GM13976 (cell line): ENCODE data around the gene ARSB.

Experiments
- DNase-seq: peaks from one replicate; pipeline ENCODE4 v3.0.0; 2012; ENCODE audit warnings: low spot score
- in situ Hi-C: fragments of 300-500 bp; cut with MboI; formaldehyde crosslinking; loops from one replicate; pipeline ENCODE4 v1.12.0; 2022; ENCODE audit warnings: low sequenced_read_pairs, mixed read lengths, inconsistent platforms; ENCODE audit not compliant: unreplicated experiment
- TF ChIP-seq, protein P1 (sequence below): IDR thresholded peaks from 2 replicates; pipeline ENCODE4 v1.5.1; 2012; ENCODE audit warnings: borderline replicate concordance, mild to moderate bottlenecking; ENCODE audit not compliant: insufficient read depth; ENCODE audit errors: extremely low read depth, missing control alignments, control extremely low read depth

Gene ARSB

GRCh38 chr5:78813286-78813685, 171.8 kb downstream of the ARSB start:
- no peak for DNase-seq
- TF ChIP-seq, protein P1, sequence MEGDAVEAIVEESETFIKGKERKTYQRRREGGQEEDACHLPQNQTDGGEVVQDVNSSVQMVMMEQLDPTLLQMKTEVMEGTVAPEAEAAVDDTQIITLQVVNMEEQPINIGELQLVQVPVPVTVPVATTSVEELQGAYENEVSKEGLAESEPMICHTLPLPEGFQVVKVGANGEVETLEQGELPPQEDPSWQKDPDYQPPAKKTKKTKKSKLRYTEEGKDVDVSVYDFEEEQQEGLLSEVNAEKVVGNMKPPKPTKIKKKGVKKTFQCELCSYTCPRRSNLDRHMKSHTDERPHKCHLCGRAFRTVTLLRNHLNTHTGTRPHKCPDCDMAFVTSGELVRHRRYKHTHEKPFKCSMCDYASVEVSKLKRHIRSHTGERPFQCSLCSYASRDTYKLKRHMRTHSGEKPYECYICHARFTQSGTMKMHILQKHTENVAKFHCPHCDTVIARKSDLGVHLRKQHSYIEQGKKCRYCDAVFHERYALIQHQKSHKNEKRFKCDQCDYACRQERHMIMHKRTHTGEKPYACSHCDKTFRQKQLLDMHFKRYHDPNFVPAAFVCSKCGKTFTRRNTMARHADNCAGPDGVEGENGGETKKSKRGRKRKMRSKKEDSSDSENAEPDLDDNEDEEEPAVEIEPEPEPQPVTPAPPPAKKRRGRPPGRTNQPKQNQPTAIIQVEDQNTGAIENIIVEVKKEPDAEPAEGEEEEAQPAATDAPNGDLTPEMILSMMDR = no peak
- in situ Hi-C loops = no loop called here

DNA sequence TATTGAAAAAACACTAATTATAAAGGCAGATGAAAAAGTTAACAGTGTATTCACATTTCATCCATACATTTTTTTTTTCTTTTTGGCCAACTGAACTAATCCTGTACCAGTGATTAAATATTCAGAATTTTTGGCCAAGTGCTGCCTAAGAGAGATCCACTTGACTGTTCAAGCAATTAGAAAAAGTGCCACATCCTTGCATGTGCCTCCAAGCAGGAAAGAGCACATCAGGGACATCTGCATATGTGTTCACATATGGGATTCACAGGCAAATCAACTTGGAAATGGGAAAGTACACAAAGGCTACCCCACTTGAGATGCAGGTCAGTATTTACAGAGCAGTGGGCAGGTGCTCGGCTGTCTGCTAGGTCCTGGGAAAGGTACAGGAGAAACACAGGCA, 173.2 kb downstream of the ARSB start:
- DNase-seq = no peak
- in situ Hi-C loops = no loop called here
- TF ChIP-seq, protein P1 = no peak

DNA sequence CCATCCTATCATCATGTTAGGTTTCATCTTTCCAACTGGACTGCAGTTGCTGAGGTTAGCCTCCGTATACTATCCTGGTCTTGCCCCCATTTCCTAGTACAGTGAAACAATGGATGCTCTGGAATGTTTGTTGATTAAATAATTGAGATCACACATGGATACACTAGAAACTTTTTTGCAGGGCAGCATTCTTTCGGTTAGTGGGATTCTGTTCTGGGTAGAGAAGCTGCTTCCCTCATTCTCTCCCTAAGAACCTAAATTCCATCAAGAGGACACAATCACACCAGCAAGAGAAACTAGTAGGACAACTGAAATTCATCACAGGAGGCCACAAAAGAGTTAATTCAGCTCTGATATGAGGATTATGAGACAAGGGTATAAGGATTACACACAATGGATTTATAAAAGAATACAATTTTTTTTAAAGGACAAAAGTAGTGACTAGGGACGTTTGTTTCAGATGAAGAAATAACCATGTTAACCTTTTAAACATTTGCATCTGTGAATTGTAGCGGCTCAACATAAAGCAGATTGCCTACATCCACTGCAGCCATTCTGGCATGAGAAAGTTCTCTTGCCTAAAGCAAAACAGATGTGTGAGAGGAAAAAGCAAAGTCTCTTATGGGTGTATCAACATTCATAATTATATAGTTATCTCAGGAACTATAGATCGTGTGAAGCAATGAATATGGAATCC, 173.8 kb downstream of the ARSB start:
- in situ Hi-C loops = no loop called here
- DNase-seq = no peak
- TF ChIP-seq, protein P1 = no peak

DNA sequence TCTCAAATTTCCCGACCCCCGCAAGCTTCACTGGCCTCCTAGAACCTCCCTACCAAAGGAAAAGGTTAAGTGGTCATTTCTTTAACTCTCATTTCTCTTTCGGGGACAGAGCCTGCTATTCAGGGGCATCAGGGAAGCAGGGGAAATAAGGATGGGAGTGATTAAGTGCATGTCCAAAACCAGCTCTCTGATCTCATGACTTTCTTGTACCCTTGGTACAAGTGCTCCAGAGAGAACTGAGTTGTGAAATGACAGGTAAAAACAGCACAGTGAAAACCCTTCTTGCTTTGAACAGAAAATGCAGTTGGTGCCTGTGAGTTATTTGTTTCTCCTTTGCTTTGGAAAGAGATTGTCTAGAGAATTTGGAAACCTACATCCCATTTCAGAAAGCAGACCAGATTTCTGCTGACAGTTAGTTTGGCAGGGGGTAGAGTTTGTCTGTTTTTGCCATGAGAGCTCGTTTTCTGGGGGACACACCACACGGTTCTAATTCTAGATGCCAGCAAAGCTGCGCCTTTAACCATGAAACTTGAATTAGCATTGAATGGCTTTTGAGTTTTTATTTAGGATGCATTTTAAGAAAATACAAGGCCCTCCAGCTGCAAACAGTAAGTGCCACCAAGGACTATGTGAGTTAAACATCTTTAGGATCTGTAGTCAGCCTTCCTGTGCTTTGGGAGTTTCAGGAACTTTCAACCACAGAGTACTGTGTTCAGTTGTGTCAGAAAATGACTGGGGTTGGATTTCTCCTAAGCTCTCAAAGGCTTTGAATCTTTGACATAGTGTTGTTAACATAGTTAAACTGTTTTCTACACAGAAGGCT, 174.8 kb downstream of the ARSB start:
- TF ChIP-seq, protein P1 = no peak
- no peak for DNase-seq
- in situ Hi-C loops = no loop called here

GRCh38 chr5:78809444-78809843, 175.7 kb downstream of the ARSB start:
- TF ChIP-seq, protein P1 = no peak
- no peak for DNase-seq
- in situ Hi-C loops = no loop called here

DNA sequence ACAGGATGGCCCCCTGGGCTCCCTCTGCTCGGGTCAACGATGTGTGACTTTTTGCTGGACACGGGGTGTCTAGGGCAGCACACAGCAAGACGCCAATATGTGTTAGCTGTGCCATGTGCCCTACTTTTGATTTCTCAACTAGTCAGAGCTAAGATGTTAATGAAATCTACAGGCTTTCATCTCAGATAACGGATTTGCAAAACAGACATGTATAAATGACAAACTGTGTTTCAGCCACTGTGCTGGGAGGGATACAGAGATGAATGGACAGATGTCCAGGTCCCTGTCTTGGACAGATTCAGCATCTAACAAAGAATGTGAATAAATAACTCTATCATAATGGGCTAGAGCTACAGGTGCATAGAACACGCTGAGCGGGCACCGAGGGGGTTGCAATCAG, 176.3 kb downstream of the ARSB start:
- TF ChIP-seq, protein P1 = no peak
- in situ Hi-C loops = no loop called here
- DNase-seq = no peak

GRCh38 chr5:78808380-78808779, 176.7 kb downstream of the ARSB start:
- DNase-seq = no peak
- in situ Hi-C loops = no loop called here
- TF ChIP-seq, protein P1 = no peak
